ENCODE results near the gene ZNF827.
A peak's percentile ranks its signal among the peaks of the same experiment; 100 is the strongest.

The ZNF827 gene

GRCh38 chr4:145938618-145939440, at the start of gene ZNF827:
ZNF827 (minus strand) TSS chr4:145938823; CDS start chr4:145938407, 416 bp downstream.
- peak within 1 kb of the TSS; percentile 95 for H3K9ac ChIP-seq (ENCODE audit: low read length)
- peak within 1 kb of the TSS; percentile 99 for H3K4me3 ChIP-seq (ENCODE audit: low read length)
- no peaks in the 10 kb centered on the region for H3K9me3 ChIP-seq (ENCODE audit: control insufficient read depth, low read length)
- DNase-seq (ENCODE audit: low read depth), result peak; percentile 78
- H3K27me3 ChIP-seq (replicated peaks; ENCODE audit: control insufficient read depth, insufficient read depth, low read length), result no peaks in the 10 kb centered on the region
- peaks cover 30% of the 10 kb centered on the region for H3K4me1 ChIP-seq (ENCODE audit: control insufficient read depth, insufficient read depth, low read length)
- no peaks in the 10 kb centered on the region for H3K36me3 ChIP-seq (ENCODE audit: control insufficient read depth, insufficient read depth, low read length, severe bottlenecking)

- Histone ChIP-seq H3K27me3 (replicated peaks; ENCODE audit: control insufficient read depth, insufficient read depth, low read length) (no peaks in the 10 kb centered on the region), H3K4me1 (ENCODE audit: control insufficient read depth, insufficient read depth, low read length) (no peaks in the 10 kb centered on the region), H3K9ac (ENCODE audit: low read length) (no peak overlapping the region), H3K9me3 (ENCODE audit: control insufficient read depth, low read length) (no peaks in the 10 kb centered on the region), H3K4me3 (ENCODE audit: low read length) (no peak overlapping the region), H3K36me3 (ENCODE audit: control insufficient read depth, insufficient read depth, low read length, severe bottlenecking) (no peaks in the 10 kb centered on the region)
- DNase-seq (ENCODE audit: low read depth), result no peak
Observed at GRCh38 chr4:145984563-145984962, 45.9 kb upstream of the ZNF827 start.

GRCh38 chr4:145982791-145983190, 44.2 kb upstream of the ZNF827 start:
- no peak overlapping the region for H3K9ac ChIP-seq (ENCODE audit: low read length)
- no peaks in the 10 kb centered on the region for H3K36me3 ChIP-seq (ENCODE audit: control insufficient read depth, insufficient read depth, low read length, severe bottlenecking)
- H3K4me3 ChIP-seq (ENCODE audit: low read length), result no peak overlapping the region
- H3K27me3 ChIP-seq (replicated peaks; ENCODE audit: control insufficient read depth, insufficient read depth, low read length), result no peaks in the 10 kb centered on the region
- DNase-seq (ENCODE audit: low read depth), result no peak
- H3K9me3 ChIP-seq (ENCODE audit: control insufficient read depth, low read length), result no peaks in the 10 kb centered on the region
- no peaks in the 10 kb centered on the region for H3K4me1 ChIP-seq (ENCODE audit: control insufficient read depth, insufficient read depth, low read length)

GRCh38 chr4:145979160-145979559, 40.5 kb upstream of the ZNF827 start:
- Histone ChIP-seq H3K27me3 (replicated peaks; ENCODE audit: control insufficient read depth, insufficient read depth, low read length) (no peaks in the 10 kb centered on the region), H3K4me1 (ENCODE audit: control insufficient read depth, insufficient read depth, low read length) (no peaks in the 10 kb centered on the region), H3K9me3 (ENCODE audit: control insufficient read depth, low read length) (no peaks in the 10 kb centered on the region), H3K9ac (ENCODE audit: low read length) (no peak overlapping the region), H3K4me3 (ENCODE audit: low read length) (no peak overlapping the region), H3K36me3 (ENCODE audit: control insufficient read depth, insufficient read depth, low read length, severe bottlenecking) (no peaks in the 10 kb centered on the region)
- DNase-seq (ENCODE audit: low read depth), result no peak

- DNase-seq (ENCODE audit: low read depth), result no peak
- Histone ChIP-seq H3K4me3 (ENCODE audit: low read length) (no peak overlapping the region), H3K27me3 (replicated peaks; ENCODE audit: control insufficient read depth, insufficient read depth, low read length) (no peaks in the 10 kb centered on the region), H3K4me1 (ENCODE audit: control insufficient read depth, insufficient read depth, low read length) (no peaks in the 10 kb centered on the region), H3K9ac (ENCODE audit: low read length) (no peak overlapping the region), H3K36me3 (ENCODE audit: control insufficient read depth, insufficient read depth, low read length, severe bottlenecking) (no peaks in the 10 kb centered on the region), H3K9me3 (ENCODE audit: control insufficient read depth, low read length) (no peaks in the 10 kb centered on the region)
Observed at GRCh38 chr4:145976680-145977079, 38.1 kb upstream of the ZNF827 start.

GRCh38 chr4:145960012-145960411, 21.4 kb upstream of the ZNF827 start:
- H3K27me3 ChIP-seq (replicated peaks; ENCODE audit: control insufficient read depth, insufficient read depth, low read length), result no peaks in the 10 kb centered on the region
- no peak overlapping the region for H3K4me3 ChIP-seq (ENCODE audit: low read length)
- H3K9me3 ChIP-seq (ENCODE audit: control insufficient read depth, low read length), result peaks cover 4% of the 10 kb centered on the region
- no peaks in the 10 kb centered on the region for H3K36me3 ChIP-seq (ENCODE audit: control insufficient read depth, insufficient read depth, low read length, severe bottlenecking)
- peaks cover 2% of the 10 kb centered on the region for H3K4me1 ChIP-seq (ENCODE audit: control insufficient read depth, insufficient read depth, low read length)
- no peak overlapping the region for H3K9ac ChIP-seq (ENCODE audit: low read length)
- no peak for DNase-seq (ENCODE audit: low read depth)

GRCh38 chr4:145957302-145957701, 18.7 kb upstream of the ZNF827 start:
- no peak for DNase-seq (ENCODE audit: low read depth)
- H3K9me3 ChIP-seq (ENCODE audit: control insufficient read depth, low read length), result peaks cover 4% of the 10 kb centered on the region

GRCh38 chr4:145956288-145956890, 17.8 kb upstream of the ZNF827 start:
- peak; percentile 73 for DNase-seq (ENCODE audit: low read depth)
- Histone ChIP-seq H3K9me3 (ENCODE audit: control insufficient read depth, low read length) (peaks cover 4% of the 10 kb centered on the region), H3K4me1 (ENCODE audit: control insufficient read depth, insufficient read depth, low read length) (peaks cover 3% of the 10 kb centered on the region), H3K9ac (ENCODE audit: low read length) (no peak overlapping the region), H3K36me3 (ENCODE audit: control insufficient read depth, insufficient read depth, low read length, severe bottlenecking) (no peaks in the 10 kb centered on the region), H3K27me3 (replicated peaks; ENCODE audit: control insufficient read depth, insufficient read depth, low read length) (no peaks in the 10 kb centered on the region), H3K4me3 (ENCODE audit: low read length) (no peak overlapping the region)

More at GRCh38 chr4:145957302-145957701, 18.7 kb upstream of the ZNF827 start:
- no peak overlapping the region for H3K4me3 ChIP-seq (ENCODE audit: low read length)
- peaks cover 3% of the 10 kb centered on the region for H3K4me1 ChIP-seq (ENCODE audit: control insufficient read depth, insufficient read depth, low read length)
- H3K27me3 ChIP-seq (replicated peaks; ENCODE audit: control insufficient read depth, insufficient read depth, low read length), result no peaks in the 10 kb centered on the region
- no peak overlapping the region for H3K9ac ChIP-seq (ENCODE audit: low read length)
- no peaks in the 10 kb centered on the region for H3K36me3 ChIP-seq (ENCODE audit: control insufficient read depth, insufficient read depth, low read length, severe bottlenecking)

- no peaks in the 10 kb centered on the region for H3K36me3 ChIP-seq (ENCODE audit: control insufficient read depth, insufficient read depth, low read length, severe bottlenecking)
- peaks cover 4% of the 10 kb centered on the region for H3K9me3 ChIP-seq (ENCODE audit: control insufficient read depth, low read length)
- H3K27me3 ChIP-seq (replicated peaks; ENCODE audit: control insufficient read depth, insufficient read depth, low read length), result no peaks in the 10 kb centered on the region
- H3K9ac ChIP-seq (ENCODE audit: low read length), result no peak overlapping the region
- peak; percentile 48 for DNase-seq (ENCODE audit: low read depth)
- H3K4me3 ChIP-seq (ENCODE audit: low read length), result no peak overlapping the region
- peaks cover 3% of the 10 kb centered on the region for H3K4me1 ChIP-seq (ENCODE audit: control insufficient read depth, insufficient read depth, low read length)
Observed at GRCh38 chr4:145954924-145955339, 16.3 kb upstream of the ZNF827 start.

GRCh38 chr4:145951931-145952330, 13.3 kb upstream of the ZNF827 start:
- Histone ChIP-seq H3K4me3 (ENCODE audit: low read length) (no peak overlapping the region), H3K4me1 (ENCODE audit: control insufficient read depth, insufficient read depth, low read length) (peaks cover 3% of the 10 kb centered on the region), H3K36me3 (ENCODE audit: control insufficient read depth, insufficient read depth, low read length, severe bottlenecking) (no peaks in the 10 kb centered on the region)

GRCh38 chr4:145945431-145946155, 7.0 kb upstream of the ZNF827 start:
- Histone ChIP-seq H3K4me1 (ENCODE audit: control insufficient read depth, insufficient read depth, low read length) (no peaks in the 10 kb centered on the region), H3K27me3 (replicated peaks; ENCODE audit: control insufficient read depth, insufficient read depth, low read length) (no peaks in the 10 kb centered on the region), H3K4me3 (ENCODE audit: low read length) (no peak overlapping the region), H3K9me3 (ENCODE audit: control insufficient read depth, low read length) (no peaks in the 10 kb centered on the region), H3K9ac (ENCODE audit: low read length) (no peak overlapping the region), H3K36me3 (ENCODE audit: control insufficient read depth, insufficient read depth, low read length, severe bottlenecking) (no peaks in the 10 kb centered on the region)
- peak; percentile 25 for DNase-seq (ENCODE audit: low read depth)

More at GRCh38 chr4:145951931-145952330, 13.3 kb upstream of the ZNF827 start:
- Histone ChIP-seq H3K27me3 (replicated peaks; ENCODE audit: control insufficient read depth, insufficient read depth, low read length) (no peaks in the 10 kb centered on the region), H3K9ac (ENCODE audit: low read length) (no peak overlapping the region), H3K9me3 (ENCODE audit: control insufficient read depth, low read length) (no peaks in the 10 kb centered on the region)
- no peak for DNase-seq (ENCODE audit: low read depth)
